Measurements from ENCODE around the gene RBM5.

Gene RBM5

GRCh38 chr3:50089609-50089945 lies 858 bp downstream of the RBM5 start:
- no peak for TF ChIP-seq CTCF (conservative IDR thresholded peaks at IDR 0.05; ENCODE audit: low read depth, low read length)
- Histone ChIP-seq H3K9ac (peak overlapping the region; percentile 95; the same call in 1 of the 2 replicates), H3K4me2 (peak overlapping the region; percentile 74), H3K36me3 (ENCODE audit: insufficient read depth) (no peaks in the 10 kb centered on the region; the same call in 1 of the 2 replicates), H3K4me1 (ENCODE audit: low read depth, poor library complexity, severe bottlenecking) (peaks cover 19% of the 10 kb centered on the region), H2AFZ (ENCODE audit: low read depth) (no peak overlapping the region), H3K27ac (peak overlapping the region; percentile 84), H3K27me3 (ENCODE audit: insufficient read depth, low read depth) (no peaks in the 10 kb centered on the region), H4K20me1 (ENCODE audit: insufficient read depth) (no peaks in the 10 kb centered on the region), H3K4me3 (IDR thresholded peaks at IDR 0.05; ENCODE audit: insufficient read depth, low read depth, low read length) (peak overlapping the region; percentile 43), H3K79me2 (ENCODE audit: insufficient read depth, low read depth) (peaks cover 34% of the 10 kb centered on the region)

GRCh38 chr3:50090984-50091383 lies 2.3 kb downstream of the RBM5 start:
- Histone ChIP-seq H3K4me1 (ENCODE audit: low read depth, poor library complexity, severe bottlenecking) (peaks cover 19% of the 10 kb centered on the region), H2AFZ (ENCODE audit: low read depth) (no peak overlapping the region), H3K27ac (no peak overlapping the region), H3K4me2 (peak overlapping the region; percentile 74), H3K27me3 (ENCODE audit: insufficient read depth, low read depth) (no peaks in the 10 kb centered on the region), H3K9ac (no peak overlapping the region), H3K79me2 (ENCODE audit: insufficient read depth, low read depth) (peaks cover 34% of the 10 kb centered on the region), H4K20me1 (ENCODE audit: insufficient read depth) (no peaks in the 10 kb centered on the region), H3K4me3 (IDR thresholded peaks at IDR 0.05; ENCODE audit: insufficient read depth, low read depth, low read length) (no peak overlapping the region), H3K36me3 (ENCODE audit: insufficient read depth) (no peaks in the 10 kb centered on the region; the same call in 1 of the 2 replicates)
- TF ChIP-seq CTCF (conservative IDR thresholded peaks at IDR 0.05; ENCODE audit: low read depth, low read length) = no peak

- H3K4me3 ChIP-seq (IDR thresholded peaks at IDR 0.05; ENCODE audit: insufficient read depth, low read depth, low read length) = no peak overlapping the region
- peaks cover 16% of the 10 kb centered on the region for H3K79me2 ChIP-seq (ENCODE audit: insufficient read depth, low read depth)
- no peak overlapping the region for H3K27ac ChIP-seq
- no peak overlapping the region for H3K4me2 ChIP-seq
- H3K36me3 ChIP-seq (ENCODE audit: insufficient read depth) = peaks cover 6% of the 10 kb centered on the region; the same call in 1 of the 2 replicates
- H3K27me3 ChIP-seq (ENCODE audit: insufficient read depth, low read depth) = no peaks in the 10 kb centered on the region
- no peaks in the 10 kb centered on the region for H4K20me1 ChIP-seq (ENCODE audit: insufficient read depth)
- H3K4me1 ChIP-seq (ENCODE audit: low read depth, poor library complexity, severe bottlenecking) = peaks cover 12% of the 10 kb centered on the region
- H3K9ac ChIP-seq = no peak overlapping the region
- no peak overlapping the region for H2AFZ ChIP-seq (ENCODE audit: low read depth)
- TF ChIP-seq CTCF (conservative IDR thresholded peaks at IDR 0.05; ENCODE audit: low read depth, low read length) = no peak
Measured at GRCh38 chr3:50095352-50095998, 6.8 kb downstream of the RBM5 start.

GRCh38 chr3:50100386-50100785 lies 11.7 kb downstream of the RBM5 start:
- no peaks in the 10 kb centered on the region for H4K20me1 ChIP-seq (ENCODE audit: insufficient read depth)
- H3K4me2 ChIP-seq = no peak overlapping the region
- no peak overlapping the region for H3K9ac ChIP-seq
- TF ChIP-seq CTCF (conservative IDR thresholded peaks at IDR 0.05; ENCODE audit: low read depth, low read length) = no peak
- H3K4me3 ChIP-seq (IDR thresholded peaks at IDR 0.05; ENCODE audit: insufficient read depth, low read depth, low read length) = no peak overlapping the region
- H3K27ac ChIP-seq = no peak overlapping the region
- no peak overlapping the region for H2AFZ ChIP-seq (ENCODE audit: low read depth)
- H3K79me2 ChIP-seq (ENCODE audit: insufficient read depth, low read depth) = no peaks in the 10 kb centered on the region; the same call in 1 of the 2 replicates
- H3K36me3 ChIP-seq (ENCODE audit: insufficient read depth) = peaks cover 13% of the 10 kb centered on the region; the same call in 1 of the 2 replicates
- H3K27me3 ChIP-seq (ENCODE audit: insufficient read depth, low read depth) = no peaks in the 10 kb centered on the region
- no peaks in the 10 kb centered on the region for H3K4me1 ChIP-seq (ENCODE audit: low read depth, poor library complexity, severe bottlenecking)

Measured in KMS-11 (cell line).